Sigmoid colon (tissue), 7 donors: ENCODE results near the gene SDF2L1. TPM values are rescaled to one million over a fixed set of nuclear protein-coding genes. Genes with fewer than 3 reads are reported as not detected.
"Not testable (repeated sequence)": the region's sequence is repeated elsewhere in the genome, so short reads cannot be mapped to it uniquely, and the experiment has no call there.

Experiments
- DNase-seq: peaks from one replicate; pipeline ENCODE4 v3.0.0-alpha.2; 2019
- H3K27ac ChIP-seq, 4 donors: fragments of 200-600 bp; sonication (generic); one replicate each; pipeline ENCODE4 v1.5.1; 2016 to 2019; ENCODE audit warnings: mild to moderate bottlenecking in 1 of 4
- H3K27me3 ChIP-seq, 3 donors: fragments of 200-600 bp; sonication (generic); one replicate each; pipeline ENCODE4 v1.5.1; 2019; ENCODE audit warnings: mild to moderate bottlenecking in 1 of 3
- H3K36me3 ChIP-seq, 4 donors: fragments of 200-600 bp; sonication (generic); one replicate each; pipeline ENCODE4 v1.5.1; 2016 to 2019
- H3K4me1 ChIP-seq, 4 donors: fragments of 200-600 bp; sonication (generic); one replicate each; pipeline ENCODE4 v1.5.1; 2017 to 2019
- H3K4me3 ChIP-seq, 4 donors: fragments of 200-600 bp; sonication (generic); one replicate each; pipeline ENCODE4 v1.5.1; 2017 to 2019; ENCODE audit warnings: mild to moderate bottlenecking in 2 of 4, moderate library complexity in 1 of 4
- H3K9me3 ChIP-seq, 4 donors: fragments of 200-600 bp in 3 of 4; sonication (generic) in 3 of 4; one replicate each; pipeline versions ENCODE4 v1.5.1 to v1.6.1; 2013 to 2019
- CTCF ChIP-seq, 4 experiments: fragments of 450-650 bp in 3 of 4; fragments of 200-600 bp in 1 of 4; IDR thresholded peaks; one replicate each; pipeline ENCODE4 v1.5.1; 2016 to 2019; ENCODE audit warnings: antibody characterized with exemption in 4 of 4, mild to moderate bottlenecking in 3 of 4, moderate library complexity in 2 of 4
- EP300 ChIP-seq, 4 donors: sonication (generic); formaldehyde crosslinking; IDR thresholded peaks; one replicate each; pipeline ENCODE4 v1.6.1; 2017; ENCODE audit warnings: antibody characterized with exemption in 4 of 4
- POLR2A ChIP-seq, 2 donors: fragments of 450-650 bp; IDR thresholded peaks; one replicate each; pipeline ENCODE4 v1.6.1; 2016; ENCODE audit warnings: antibody characterized with exemption in 2 of 2, mild to moderate bottlenecking in 2 of 2, moderate library complexity in 2 of 2
- POLR2AphosphoS5 ChIP-seq, 4 donors: sonication (generic); formaldehyde crosslinking; IDR thresholded peaks; one replicate each; pipeline ENCODE4 v1.6.1; 2017; ENCODE audit warnings: antibody characterized with exemption in 4 of 4
- WGBS, 2 donors: extraction: QIAGEN DNeasy Blood & Tissue Kit; methylation state at CpG; one replicate each; pipeline ENCODE4 v1.1.7; 2013; 5-methylcytosine and 5-hydroxymethylcytosine counted together
- intact Hi-C: fragments of 100-400 bp; cut with DNase I; formaldehyde crosslinking; loops from one replicate; pipeline ENCODE4 v1.15.1; 2023
- polyA plus RNA-seq, 3 donors: library from polyadenylated mRNA; stranded (reverse); fragments of 200-250 nt; gene quantifications; one replicate each; pipeline ENCODE4 v1.2.3, GENCODE V29; 2013
- total RNA-seq, 4 donors: library from RNA; depleted of rRNA; stranded (reverse); fragments of >200 nt; gene quantifications; one replicate each; pipeline ENCODE4 v1.1.0, GENCODE V29; 2016
- donor health status: healthy with polysubstance abuse.
- donor health status: Bipolar disorder and iron deficiency.
- donor health status: healthy.

The SDF2L1 gene
- total and polyA plus RNA-seq, 7 donors, result 6.1 to 127 (median 25.0) TPM

- Histone ChIP-seq H3K4me3 (peak overlapping the region; percentile 21 to 69 (median 66)), H3K27me3 (no peaks in the 10 kb centered on the region), H3K9me3 (no peaks in the 10 kb centered on the region), H3K36me3 (no peaks in the 10 kb centered on the region), H3K4me1 (peaks cover 0 to 24% (median 20%) of the 10 kb centered on the region in 4 donors), H3K27ac (peak overlapping the region; percentile 57 to 79 (median 64))
- TF ChIP-seq POLR2AphosphoS5 (IDR thresholded peaks at IDR 0.05) (no peak), POLR2A (IDR thresholded peaks at IDR 0.05) (no peak), CTCF (IDR thresholded peaks at IDR 0.05) (no peak), EP300 (IDR thresholded peaks at IDR 0.05) (no peak)
- WGBS, 2 donors, result 9 to 13% methylated on average over 9 of the region's 9 CpGs
- no peak for DNase-seq
- intact Hi-C loops, result no loop called here
These were observed 699 bp upstream of the SDF2L1 start for GRCh38 chr22:21641417-21641788.

DNA sequence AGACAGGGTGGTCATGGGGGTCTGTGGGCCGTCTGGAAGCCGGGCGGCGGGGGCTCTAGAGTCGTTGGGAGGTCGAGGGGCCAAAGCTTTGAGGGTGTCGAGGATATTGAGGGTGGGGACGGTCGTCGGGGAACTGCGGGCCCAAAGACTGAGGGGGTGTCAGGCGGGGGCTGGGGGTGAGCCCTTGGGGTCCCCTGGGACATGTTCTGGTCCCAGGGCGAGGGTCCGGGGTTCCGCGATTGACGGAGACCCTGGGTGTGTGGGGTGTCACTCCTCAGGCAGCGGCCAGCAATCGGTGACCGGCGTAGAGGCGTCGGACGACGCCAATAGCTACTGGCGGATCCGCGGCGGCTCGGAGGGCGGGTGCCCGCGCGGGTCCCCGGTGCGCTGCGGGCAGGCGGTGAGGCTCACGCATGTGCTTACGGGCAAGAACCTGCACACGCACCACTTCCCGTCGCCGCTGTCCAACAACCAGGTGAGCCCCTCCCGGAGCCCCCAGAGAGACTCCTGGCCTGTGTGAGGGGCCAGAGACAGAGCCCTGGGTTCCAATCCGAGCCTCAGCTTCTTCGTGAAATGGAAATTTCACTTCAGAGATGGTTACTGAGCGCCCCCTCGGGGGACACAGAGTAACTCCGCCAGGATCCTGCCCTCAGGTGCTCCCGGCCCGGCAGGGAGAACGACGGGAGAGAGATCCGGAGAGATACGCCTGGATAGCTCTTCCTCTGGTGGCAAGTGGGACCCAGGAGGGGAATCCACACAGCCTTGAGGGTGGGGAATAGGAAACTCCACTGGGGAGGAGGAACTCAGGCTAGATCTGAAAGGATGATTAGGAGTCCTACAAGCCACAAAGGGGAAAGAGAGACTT lies 714 bp downstream of the SDF2L1 start:
- no peaks in the 10 kb centered on the region for H3K9me3 ChIP-seq
- no peaks in the 10 kb centered on the region for H3K27me3 ChIP-seq
- peak overlapping the region; percentile 67 to 79 (median 74) for H3K27ac ChIP-seq
- 1% methylated on average over 56 of the region's 56 CpGs for WGBS, 2 donors
- TF ChIP-seq POLR2A (IDR thresholded peaks at IDR 0.05) (no peak), CTCF (IDR thresholded peaks at IDR 0.05) (peak in 2 of 4 experiments; percentile 22 to 34)
- peaks cover 0 to 31% (median 20%) of the 10 kb centered on the region in 4 donors for H3K4me1 ChIP-seq
- peak overlapping the region; percentile 48 to 69 (median 66) for H3K4me3 ChIP-seq
- no peaks in the 10 kb centered on the region for H3K36me3 ChIP-seq
- intact Hi-C loops, result loop anchor here (2.0 kb wide), 1 partner anchor 74 kb away; no protein-coding TSS in a partner anchor
- no peak for DNase-seq

- DNase-seq, result no peak
- H3K4me3 ChIP-seq, result no peak overlapping the region
- peaks cover 0 to 31% (median 20%) of the 10 kb centered on the region in 4 donors for H3K4me1 ChIP-seq
- H3K27ac ChIP-seq, result no peak overlapping the region
- TF ChIP-seq POLR2A (IDR thresholded peaks at IDR 0.05) (no peak), POLR2AphosphoS5 (IDR thresholded peaks at IDR 0.05) (no peak), EP300 (IDR thresholded peaks at IDR 0.05) (no peak), CTCF (IDR thresholded peaks at IDR 0.05) (no peak)
- H3K9me3 ChIP-seq, result no peaks in the 10 kb centered on the region
- intact Hi-C loops, result loop anchor here (2.0 kb wide), 1 partner anchor 75 kb away; no protein-coding TSS in a partner anchor
- WGBS, 2 donors, result 90 to 92% methylated on average over 22 of the region's 22 CpGs
- H3K27me3 ChIP-seq, result no peaks in the 10 kb centered on the region
- H3K36me3 ChIP-seq, result no peaks in the 10 kb centered on the region
These were observed 1.6 kb downstream of the SDF2L1 start for GRCh38 chr22:21643533-21644357.

DNA sequence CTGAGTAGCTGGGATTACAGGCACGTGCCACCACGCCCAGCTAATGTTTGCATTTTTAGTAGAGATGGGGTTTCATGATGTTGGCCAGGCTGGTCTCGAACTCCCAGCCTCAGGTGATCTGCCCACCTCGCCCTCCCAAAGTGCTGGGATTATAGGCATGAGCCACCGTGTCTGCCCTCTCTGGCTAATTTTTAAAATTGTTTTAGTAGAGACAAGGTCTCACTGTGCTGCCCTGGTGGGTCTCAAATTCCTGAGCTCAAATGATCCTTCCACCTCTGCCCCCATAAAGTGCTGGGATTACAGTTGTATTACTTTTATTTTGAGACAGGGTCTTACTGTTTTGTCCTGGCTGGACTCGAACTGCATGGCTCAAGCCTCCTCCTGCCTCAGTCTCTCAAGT lies 3.4 kb downstream of the SDF2L1 start:
- DNase-seq, result not testable (repeated sequence)

More for the DNA sequence above, 3.4 kb downstream of the SDF2L1 start:
- H3K4me1 ChIP-seq, result peaks cover 0 to 31% (median 20%) of the 10 kb centered on the region in 4 donors
- H3K4me3 ChIP-seq, H3K27ac ChIP-seq, H3K9me3 ChIP-seq, H3K27me3 ChIP-seq, H3K36me3 ChIP-seq, intact Hi-C loops: not testable (repeated sequence)
- WGBS, 2 donors, result 80 to 93% methylated on average over 6 of the region's 6 CpGs
